Measurements from ENCODE around the gene DNAJB13.

The DNAJB13 gene

DNA sequence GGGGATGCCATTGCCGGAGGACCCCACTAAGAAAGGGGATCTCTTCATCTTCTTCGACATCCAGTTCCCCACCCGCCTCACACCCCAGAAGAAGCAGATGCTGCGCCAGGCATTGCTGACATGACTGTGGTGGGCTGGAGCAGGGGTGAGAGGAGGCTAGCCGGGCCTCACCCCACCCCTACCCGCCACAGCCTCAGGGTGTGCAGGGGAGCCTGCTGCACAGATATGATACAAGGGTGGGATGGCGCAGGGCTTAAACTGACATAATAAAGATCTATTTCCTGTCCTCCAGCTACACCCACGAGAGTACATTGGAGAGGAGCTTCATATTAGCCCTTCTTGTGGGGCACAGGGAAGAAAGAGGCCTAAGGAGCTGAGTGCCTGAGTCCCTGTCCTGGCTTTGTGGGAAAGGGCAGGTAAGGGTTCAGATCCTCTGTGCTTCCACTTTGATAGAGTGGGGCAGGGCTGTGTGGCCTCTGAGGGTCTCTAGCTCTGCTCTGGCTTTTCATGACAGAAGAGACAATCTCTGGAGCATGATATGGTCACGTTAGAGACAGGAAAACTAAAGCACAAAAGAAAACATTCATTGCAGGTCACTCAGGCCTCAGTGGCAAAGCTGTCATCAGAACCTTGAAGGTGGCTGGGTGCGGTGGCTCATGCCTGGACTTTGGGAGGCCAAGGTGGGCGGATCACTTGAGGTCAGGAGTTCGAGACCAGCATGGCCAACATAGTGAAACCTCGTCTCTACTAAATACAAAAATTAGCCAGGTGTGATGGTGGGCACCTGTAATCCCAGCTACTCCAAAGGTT is 19.4 kb downstream of the DNAJB13 start:
- no peaks in the 10 kb centered on the region for H3K9me3 ChIP-seq (ENCODE audit: control insufficient read depth, low read depth, low read length)
- H3K27ac ChIP-seq (ENCODE audit: low read length) = no peak overlapping the region
- H3K36me3 ChIP-seq (ENCODE audit: control insufficient read depth, low read depth, low read length) = peaks cover 4% of the 10 kb centered on the region
- H3K9ac ChIP-seq (ENCODE audit: low read length) = no peak overlapping the region
- H3K4me1 ChIP-seq (ENCODE audit: control insufficient read depth, low read depth, low read length) = no peaks in the 10 kb centered on the region
- H3K27me3 ChIP-seq (ENCODE audit: control insufficient read depth, insufficient read depth, low read length) = no peaks in the 10 kb centered on the region
- no peak overlapping the region for H3K4me3 ChIP-seq (ENCODE audit: low read length)

GRCh38 chr11:73971175-73971719 is 20.4 kb downstream of the DNAJB13 start:
- Histone ChIP-seq H3K4me3 (ENCODE audit: low read length) (no peak overlapping the region), H3K4me1 (ENCODE audit: control insufficient read depth, low read depth, low read length) (no peaks in the 10 kb centered on the region), H3K9ac (ENCODE audit: low read length) (no peak overlapping the region), H3K36me3 (ENCODE audit: control insufficient read depth, low read depth, low read length) (peaks cover 14% of the 10 kb centered on the region), H3K9me3 (ENCODE audit: control insufficient read depth, low read depth, low read length) (no peaks in the 10 kb centered on the region), H3K27me3 (ENCODE audit: control insufficient read depth, insufficient read depth, low read length) (no peaks in the 10 kb centered on the region), H3K27ac (ENCODE audit: low read length) (no peak overlapping the region)

- Histone ChIP-seq H3K27me3 (ENCODE audit: control insufficient read depth, insufficient read depth, low read length) (no peaks in the 10 kb centered on the region), H3K4me3 (ENCODE audit: low read length) (no peak overlapping the region), H3K4me1 (ENCODE audit: control insufficient read depth, low read depth, low read length) (no peaks in the 10 kb centered on the region), H3K9me3 (ENCODE audit: control insufficient read depth, low read depth, low read length) (no peaks in the 10 kb centered on the region), H3K9ac (ENCODE audit: low read length) (no peak overlapping the region), H3K36me3 (ENCODE audit: control insufficient read depth, low read depth, low read length) (peaks cover 23% of the 10 kb centered on the region), H3K27ac (ENCODE audit: low read length) (no peak overlapping the region)
Measured at GRCh38 chr11:73972187-73972586, 21.4 kb downstream of the DNAJB13 start.

GRCh38 chr11:73972620-73973449 is 22.0 kb downstream of the DNAJB13 start:
- Histone ChIP-seq H3K27me3 (ENCODE audit: control insufficient read depth, insufficient read depth, low read length) (no peaks in the 10 kb centered on the region), H3K4me1 (ENCODE audit: control insufficient read depth, low read depth, low read length) (no peaks in the 10 kb centered on the region), H3K36me3 (ENCODE audit: control insufficient read depth, low read depth, low read length) (peaks cover 30% of the 10 kb centered on the region), H3K9ac (ENCODE audit: low read length) (no peak overlapping the region), H3K4me3 (ENCODE audit: low read length) (no peak overlapping the region), H3K9me3 (ENCODE audit: control insufficient read depth, low read depth, low read length) (no peaks in the 10 kb centered on the region), H3K27ac (ENCODE audit: low read length) (no peak overlapping the region)

DNA sequence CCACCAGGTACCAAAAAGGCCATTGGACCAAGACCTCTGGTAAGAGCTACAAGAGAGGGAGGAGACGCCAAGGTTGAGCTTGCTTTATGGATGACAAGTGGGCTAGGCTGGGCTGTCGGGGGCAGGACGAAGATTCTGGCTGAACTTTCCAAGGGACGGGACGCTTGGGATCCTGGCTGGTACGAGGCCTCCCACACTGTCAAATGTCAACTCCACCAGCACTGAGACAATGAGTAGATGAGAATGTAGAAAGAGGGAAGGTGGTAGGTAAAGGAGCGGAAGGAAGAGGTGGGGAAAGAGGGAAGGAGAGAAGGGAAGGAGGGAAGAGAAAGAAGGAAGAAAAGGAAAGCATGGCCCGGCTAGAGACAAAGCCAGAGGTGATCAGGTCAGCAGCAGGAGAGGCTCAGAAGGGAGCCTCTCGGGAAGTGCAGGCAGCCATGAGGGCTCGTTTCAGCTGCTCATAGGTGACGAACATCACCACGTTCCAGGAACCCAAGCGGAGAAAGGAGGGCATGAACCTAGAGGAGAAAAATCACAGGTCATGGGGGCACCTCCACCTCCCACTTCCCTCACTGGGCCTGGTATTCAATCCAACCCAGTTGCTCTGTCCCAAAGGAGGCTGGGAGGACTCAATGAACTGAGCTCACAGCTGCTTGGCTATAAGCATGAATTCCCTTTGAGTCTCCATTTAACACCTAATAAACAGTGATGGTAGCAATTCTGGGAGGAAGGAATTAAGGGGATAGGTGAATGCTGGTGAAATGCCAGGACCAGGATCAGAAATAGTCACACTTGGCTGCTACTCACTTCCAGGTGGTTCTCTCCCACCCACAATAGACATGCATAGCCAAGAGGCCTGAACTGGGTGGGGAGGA is 24.0 kb downstream of the DNAJB13 start:
- no peaks in the 10 kb centered on the region for H3K9me3 ChIP-seq (ENCODE audit: control insufficient read depth, low read depth, low read length)
- H3K9ac ChIP-seq (ENCODE audit: low read length) = no peak overlapping the region
- H3K4me1 ChIP-seq (ENCODE audit: control insufficient read depth, low read depth, low read length) = no peaks in the 10 kb centered on the region
- H3K27me3 ChIP-seq (ENCODE audit: control insufficient read depth, insufficient read depth, low read length) = no peaks in the 10 kb centered on the region
- H3K4me3 ChIP-seq (ENCODE audit: low read length) = no peak overlapping the region
- H3K36me3 ChIP-seq (ENCODE audit: control insufficient read depth, low read depth, low read length) = peaks cover 47% of the 10 kb centered on the region
- no peak overlapping the region for H3K27ac ChIP-seq (ENCODE audit: low read length)

DNA sequence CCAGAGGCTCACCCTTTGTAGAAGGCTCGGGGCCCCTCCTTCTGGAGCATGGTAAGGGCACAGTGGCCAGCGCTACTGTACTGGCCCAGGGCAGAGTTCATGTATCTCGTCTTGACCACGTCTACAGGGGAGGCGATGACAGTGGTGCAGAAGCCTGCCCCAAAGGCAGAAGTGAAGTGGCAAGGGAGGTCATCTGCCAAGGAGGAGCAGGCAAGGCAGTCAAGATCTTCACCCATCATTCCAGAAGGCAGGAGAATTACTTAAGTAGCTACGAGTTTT is 24.6 kb downstream of the DNAJB13 start:
- Histone ChIP-seq H3K9ac (ENCODE audit: low read length) (no peak overlapping the region), H3K36me3 (ENCODE audit: control insufficient read depth, low read depth, low read length) (peaks cover 50% of the 10 kb centered on the region), H3K9me3 (ENCODE audit: control insufficient read depth, low read depth, low read length) (no peaks in the 10 kb centered on the region)

DNA sequence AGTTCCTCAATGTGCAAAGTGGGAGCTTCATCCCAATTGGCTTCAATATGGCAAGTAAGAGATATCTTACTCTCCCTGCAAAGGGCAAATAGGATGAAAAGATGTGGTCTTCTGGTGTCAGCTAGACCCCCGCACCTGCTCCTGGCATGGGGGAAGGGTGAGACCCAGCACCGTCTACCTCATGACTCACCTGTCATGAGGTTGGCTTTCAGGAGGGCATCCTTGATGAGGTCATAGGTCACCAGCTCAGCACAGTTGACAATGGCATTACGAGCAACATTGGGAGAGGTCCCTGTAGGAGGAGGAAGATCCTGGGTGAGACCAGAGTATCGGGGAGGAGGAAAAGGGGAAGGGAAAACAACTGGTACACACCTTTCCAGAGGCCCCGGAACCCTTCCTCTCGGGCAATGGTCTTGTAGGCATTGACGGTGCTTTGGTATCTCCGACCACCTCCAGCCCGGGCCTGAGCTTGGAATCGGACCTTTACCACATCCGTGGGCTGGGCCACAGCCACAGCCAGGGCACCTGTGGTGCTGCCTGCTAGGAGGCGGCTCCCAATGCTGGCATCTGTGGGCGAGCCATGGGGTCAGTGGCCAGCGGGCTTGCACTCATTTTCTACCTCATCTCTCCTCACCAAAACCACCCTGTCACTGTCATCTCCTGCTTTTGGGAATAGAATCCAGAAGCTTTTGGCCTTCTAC is 25.8 kb downstream of the DNAJB13 start:
- H3K27me3 ChIP-seq (ENCODE audit: control insufficient read depth, insufficient read depth, low read length) = no peaks in the 10 kb centered on the region
- H3K4me3 ChIP-seq (ENCODE audit: low read length) = no peak overlapping the region
- H3K4me1 ChIP-seq (ENCODE audit: control insufficient read depth, low read depth, low read length) = peaks cover 15% of the 10 kb centered on the region
- no peaks in the 10 kb centered on the region for H3K9me3 ChIP-seq (ENCODE audit: control insufficient read depth, low read depth, low read length)
- no peak overlapping the region for H3K9ac ChIP-seq (ENCODE audit: low read length)
- H3K27ac ChIP-seq (ENCODE audit: low read length) = no peak overlapping the region
- peaks cover 57% of the 10 kb centered on the region for H3K36me3 ChIP-seq (ENCODE audit: control insufficient read depth, low read depth, low read length)

More for the DNA sequence above, 24.6 kb downstream of the DNAJB13 start:
- Histone ChIP-seq H3K4me3 (ENCODE audit: low read length) (no peak overlapping the region), H3K27ac (ENCODE audit: low read length) (no peak overlapping the region), H3K27me3 (ENCODE audit: control insufficient read depth, insufficient read depth, low read length) (no peaks in the 10 kb centered on the region), H3K4me1 (ENCODE audit: control insufficient read depth, low read depth, low read length) (peaks cover 4% of the 10 kb centered on the region)

GRCh38 chr11:73977856-73978519 is 27.2 kb downstream of the DNAJB13 start:
- H3K9ac ChIP-seq (ENCODE audit: low read length) = no peak overlapping the region
- no peaks in the 10 kb centered on the region for H3K27me3 ChIP-seq (ENCODE audit: control insufficient read depth, insufficient read depth, low read length)
- H3K27ac ChIP-seq (ENCODE audit: low read length) = no peak overlapping the region
- H3K4me1 ChIP-seq (ENCODE audit: control insufficient read depth, low read depth, low read length) = peaks cover 18% of the 10 kb centered on the region
- H3K36me3 ChIP-seq (ENCODE audit: control insufficient read depth, low read depth, low read length) = peaks cover 57% of the 10 kb centered on the region
- no peak overlapping the region for H3K4me3 ChIP-seq (ENCODE audit: low read length)
- H3K9me3 ChIP-seq (ENCODE audit: control insufficient read depth, low read depth, low read length) = no peaks in the 10 kb centered on the region

DNA sequence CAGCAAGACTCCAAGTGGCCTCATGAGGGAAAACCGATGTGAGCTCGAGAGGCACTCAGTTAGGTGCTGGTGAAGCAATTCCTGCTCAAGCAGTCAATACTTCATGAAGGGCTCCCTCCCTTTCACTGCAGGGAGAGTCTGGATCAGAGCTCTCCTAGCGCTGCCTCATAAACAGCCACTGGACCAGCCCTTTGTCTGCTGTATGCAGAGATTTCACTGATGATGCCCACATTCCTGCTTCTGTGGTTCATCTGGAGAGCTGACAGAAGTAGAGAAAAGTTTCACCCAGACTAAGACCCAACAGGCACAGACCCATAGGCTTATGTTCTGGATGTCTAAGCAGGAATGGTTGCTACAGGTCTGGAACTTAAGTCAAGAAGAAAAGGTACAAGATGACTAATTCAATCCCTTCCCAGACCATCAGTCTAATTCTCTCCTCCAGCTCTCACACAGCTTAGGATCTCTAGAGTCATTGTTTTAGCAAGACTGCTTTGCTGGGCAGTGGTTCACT is 27.8 kb downstream of the DNAJB13 start:
- no peak overlapping the region for H3K4me3 ChIP-seq (ENCODE audit: low read length)
- H3K4me1 ChIP-seq (ENCODE audit: control insufficient read depth, low read depth, low read length) = peaks cover 20% of the 10 kb centered on the region
- no peak overlapping the region for H3K27ac ChIP-seq (ENCODE audit: low read length)
- no peaks in the 10 kb centered on the region for H3K27me3 ChIP-seq (ENCODE audit: control insufficient read depth, insufficient read depth, low read length)
- H3K36me3 ChIP-seq (ENCODE audit: control insufficient read depth, low read depth, low read length) = peaks cover 57% of the 10 kb centered on the region
- H3K9ac ChIP-seq (ENCODE audit: low read length) = no peak overlapping the region
- no peaks in the 10 kb centered on the region for H3K9me3 ChIP-seq (ENCODE audit: control insufficient read depth, low read depth, low read length)

All from iPS-18a (cell line).